HG03442 (cell line): ENCODE results near the gene F2R.
"Not testable (repeated sequence)": the region's sequence is repeated elsewhere in the genome, so short reads cannot be mapped to it uniquely, and the experiment has no call there.

ENCODE experiments used
- ATAC-seq: cut with Tn5 transposase; IDR thresholded peaks from one replicate; pipeline ENCODE4 v1.9.1; 2021; ENCODE audit warnings: mild to moderate bottlenecking, moderate library complexity; ENCODE audit not compliant: unreplicated experiment

F2R gene

GRCh38 chr5:76717222-76718083 lies 1.5 kb downstream of the F2R start:
- ATAC-seq, result no peak

DNA sequence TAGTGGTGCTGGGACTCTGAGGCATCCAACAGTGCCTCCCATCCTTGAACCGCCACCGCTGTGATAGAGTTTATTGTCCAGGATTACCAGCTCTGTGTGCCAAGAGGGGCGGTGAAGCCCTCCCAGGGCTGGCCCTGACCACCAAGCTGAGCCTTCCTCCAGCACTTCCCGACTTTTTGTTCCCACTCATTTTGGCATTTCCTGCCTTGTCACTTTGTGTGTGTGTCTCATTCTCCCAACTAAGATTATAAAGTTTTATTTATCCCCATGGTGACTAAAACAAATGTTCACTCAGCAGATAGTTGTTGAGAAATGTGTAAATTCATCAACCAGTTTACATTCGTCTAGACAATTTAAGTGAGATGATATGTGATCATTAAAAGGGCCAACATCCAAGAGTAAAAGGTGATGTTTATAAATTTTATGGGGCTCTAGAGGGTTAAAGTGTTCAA lies 2.5 kb downstream of the F2R start:
- no peak for ATAC-seq

DNA sequence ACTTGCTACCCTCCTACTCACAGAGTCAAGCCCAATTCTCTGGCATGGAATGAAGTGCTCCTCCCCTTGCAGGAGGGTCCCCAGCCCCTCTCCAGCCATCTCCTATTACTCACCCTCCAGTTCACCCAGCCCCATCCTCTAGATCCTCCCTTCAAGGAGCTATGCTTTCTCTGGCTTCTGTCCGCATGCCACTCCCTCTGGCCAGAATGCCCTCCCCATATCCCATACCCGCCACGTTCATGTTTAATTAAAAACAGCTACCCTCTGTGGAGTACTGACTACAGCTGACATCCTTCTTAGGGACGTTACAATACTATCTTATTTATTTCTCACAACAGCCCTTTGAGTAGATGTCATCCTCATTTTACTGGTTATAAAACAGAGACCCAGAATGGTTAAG lies 3.0 kb downstream of the F2R start:
- no peak for ATAC-seq

DNA sequence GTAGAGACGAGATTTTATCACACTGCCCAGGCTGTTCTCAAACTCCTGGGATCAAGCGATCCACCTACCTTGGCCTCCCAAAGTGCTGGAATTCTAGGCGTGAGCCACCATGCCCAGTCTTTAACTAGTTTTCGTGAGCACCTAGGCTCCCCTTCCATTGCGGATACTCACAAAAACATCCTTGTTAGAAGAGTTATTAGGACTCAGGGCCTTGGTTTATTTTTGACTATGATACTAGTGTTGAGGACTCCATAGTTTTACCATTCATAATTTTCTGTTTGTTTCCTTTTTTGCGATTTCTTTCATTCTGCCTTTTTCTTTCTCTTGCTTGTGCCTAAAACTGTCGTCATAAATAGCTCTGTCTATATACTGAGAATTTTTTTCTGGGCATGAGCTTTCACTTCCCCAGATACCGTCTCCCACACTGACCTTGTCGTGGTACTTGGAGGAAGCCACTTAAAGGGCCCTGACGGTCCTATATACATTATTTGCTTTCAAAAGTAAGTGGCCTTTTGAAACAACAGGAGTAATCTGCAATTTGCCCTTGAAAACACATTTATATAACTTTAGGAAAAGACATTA lies 5.2 kb downstream of the F2R start:
- peak; percentile 91 for ATAC-seq

DNA sequence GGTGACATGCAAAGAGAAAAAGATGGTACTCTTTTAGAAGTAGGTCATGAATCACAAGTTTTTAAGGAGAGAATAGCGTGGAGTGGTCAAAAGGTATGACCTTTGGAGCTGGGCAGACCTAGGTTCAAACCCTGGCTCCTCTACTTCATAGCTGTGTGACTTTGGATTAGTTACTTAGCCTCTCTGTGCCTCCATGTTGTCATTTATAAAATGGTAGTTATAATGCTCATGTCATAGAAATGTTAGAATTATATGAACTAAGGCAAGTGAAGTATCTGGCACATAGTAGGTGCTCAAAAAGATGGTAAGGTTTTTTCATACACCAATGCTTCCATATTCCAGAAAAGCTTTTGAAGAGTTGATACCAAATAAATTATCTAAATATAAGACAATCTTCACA lies 7.3 kb downstream of the F2R start:
- ATAC-seq, result no peak

DNA sequence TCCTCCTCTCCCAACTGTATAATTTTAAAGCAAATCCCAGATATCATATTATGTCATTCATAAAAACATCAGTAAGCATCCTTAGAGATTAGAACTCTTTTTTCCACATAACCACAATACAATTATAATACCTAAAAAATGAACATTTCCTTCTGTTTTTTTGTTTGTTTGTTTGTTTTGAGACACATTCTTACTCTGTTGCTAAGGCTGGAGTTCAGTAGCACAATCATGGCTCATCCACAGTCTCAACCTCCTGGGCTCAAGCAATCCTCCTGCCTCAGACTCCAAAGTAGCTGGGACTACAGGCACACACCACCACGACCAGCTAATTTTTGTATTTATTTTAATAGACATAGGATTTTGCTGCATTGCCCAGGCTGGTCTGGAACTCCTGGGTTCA lies 8.0 kb downstream of the F2R start:
- ATAC-seq, result no peak

DNA sequence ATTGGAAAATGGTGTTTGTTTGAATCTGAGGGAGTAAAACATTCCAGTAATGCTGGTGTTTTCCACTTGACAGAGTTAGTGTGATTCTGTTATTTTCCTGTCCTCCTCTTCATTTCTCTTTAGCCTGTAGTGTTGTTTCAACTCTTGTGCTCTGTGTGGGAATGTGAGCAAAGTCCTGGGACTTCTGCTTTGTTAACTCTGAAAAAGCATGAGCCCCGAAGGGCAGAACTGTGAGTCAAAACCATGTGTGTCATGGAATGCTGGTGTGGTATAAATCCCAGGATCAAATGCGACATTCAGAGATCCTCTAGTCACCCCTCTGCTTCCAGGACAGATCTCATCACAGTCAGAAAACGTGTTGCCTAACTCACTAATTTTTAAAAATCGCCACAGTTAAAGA lies 8.9 kb downstream of the F2R start:
- ATAC-seq, result no peak

- no peak for ATAC-seq
Measured at GRCh38 chr5:76728965-76729364, 13.0 kb downstream of the F2R start.

GRCh38 chr5:76729373-76730290 lies 13.7 kb downstream of the F2R start:
- ATAC-seq, result no peak

GRCh38 chr5:76732405-76733048 lies 16.6 kb downstream of the F2R start:
- ATAC-seq, result no peak

DNA sequence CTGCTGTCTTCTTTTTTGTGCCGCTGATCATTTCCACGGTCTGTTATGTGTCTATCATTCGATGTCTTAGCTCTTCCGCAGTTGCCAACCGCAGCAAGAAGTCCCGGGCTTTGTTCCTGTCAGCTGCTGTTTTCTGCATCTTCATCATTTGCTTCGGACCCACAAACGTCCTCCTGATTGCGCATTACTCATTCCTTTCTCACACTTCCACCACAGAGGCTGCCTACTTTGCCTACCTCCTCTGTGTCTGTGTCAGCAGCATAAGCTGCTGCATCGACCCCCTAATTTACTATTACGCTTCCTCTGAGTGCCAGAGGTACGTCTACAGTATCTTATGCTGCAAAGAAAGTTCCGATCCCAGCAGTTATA lies 17.1 kb downstream of the F2R start:
- ATAC-seq, result peak; percentile 66

DNA sequence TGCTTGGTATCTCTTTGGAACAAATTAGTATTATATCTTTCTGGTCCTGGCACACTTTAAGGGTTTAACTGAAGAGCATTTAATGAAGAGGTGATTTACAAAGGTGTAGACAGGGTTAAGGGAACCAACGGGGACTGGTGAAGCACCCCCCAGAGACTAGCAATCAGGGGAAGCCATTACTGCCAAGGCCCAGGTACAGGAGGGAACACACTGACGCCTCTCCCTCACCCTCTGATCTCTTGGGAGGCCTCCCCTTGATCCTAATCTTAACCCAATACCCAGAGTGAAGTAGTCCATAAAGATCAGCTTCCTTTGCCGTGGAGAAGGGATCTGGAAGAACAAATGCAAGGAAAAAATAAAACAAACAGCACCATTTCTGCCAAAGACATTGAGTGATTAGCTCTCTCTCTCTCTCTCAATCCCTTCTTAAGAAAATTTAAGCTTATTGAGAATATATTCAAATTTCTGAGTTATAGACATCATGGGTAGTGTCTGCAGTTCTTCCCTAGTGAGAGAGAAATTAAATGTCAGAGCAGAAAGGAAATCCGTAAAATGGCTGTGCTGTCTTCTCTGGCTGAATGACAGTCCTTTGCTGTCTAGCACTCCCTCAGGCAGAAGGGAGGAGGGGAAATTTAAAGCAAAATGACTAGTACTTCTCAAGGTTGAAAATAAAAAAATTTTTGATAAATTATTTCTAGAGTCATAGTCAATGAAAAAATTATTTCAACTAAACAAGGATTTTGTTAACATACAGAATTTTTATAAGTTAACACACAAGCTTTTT lies 20.0 kb downstream of the F2R start:
- no peak for ATAC-seq

GRCh38 chr5:76736679-76737556 lies 21.0 kb downstream of the F2R start:
- peak; percentile 23 for ATAC-seq

- no peak for ATAC-seq
Measured at GRCh38 chr5:76737846-76738245, 21.9 kb downstream of the F2R start.

- not testable (repeated sequence) for ATAC-seq
Measured at GRCh38 chr5:76741506-76741905, 25.6 kb downstream of the F2R start.

DNA sequence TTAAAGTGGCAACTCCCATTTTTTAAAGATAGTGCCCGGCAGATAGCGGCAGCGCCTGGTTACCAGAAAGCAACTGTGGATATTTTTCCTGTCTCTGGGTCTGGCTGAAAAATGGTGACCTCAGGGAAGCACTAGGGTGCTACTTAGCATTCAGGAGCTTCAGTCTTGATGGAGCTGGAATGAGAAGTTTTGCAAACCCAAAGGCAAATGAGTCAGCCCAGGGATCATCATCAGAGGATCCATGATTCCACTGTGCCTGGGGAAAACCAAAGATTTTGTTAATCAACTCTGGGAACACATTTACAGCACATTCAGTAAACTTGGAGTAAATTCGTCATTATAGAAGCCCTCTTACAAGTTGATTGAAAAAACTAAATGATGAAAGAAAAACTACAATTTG lies 26.7 kb downstream of the F2R start:
- no peak for ATAC-seq

GRCh38 chr5:76744632-76745031 lies 28.7 kb downstream of the F2R start:
- ATAC-seq, result no peak

- no peak for ATAC-seq
Measured at GRCh38 chr5:76745670-76746069, 29.7 kb downstream of the F2R start.

DNA sequence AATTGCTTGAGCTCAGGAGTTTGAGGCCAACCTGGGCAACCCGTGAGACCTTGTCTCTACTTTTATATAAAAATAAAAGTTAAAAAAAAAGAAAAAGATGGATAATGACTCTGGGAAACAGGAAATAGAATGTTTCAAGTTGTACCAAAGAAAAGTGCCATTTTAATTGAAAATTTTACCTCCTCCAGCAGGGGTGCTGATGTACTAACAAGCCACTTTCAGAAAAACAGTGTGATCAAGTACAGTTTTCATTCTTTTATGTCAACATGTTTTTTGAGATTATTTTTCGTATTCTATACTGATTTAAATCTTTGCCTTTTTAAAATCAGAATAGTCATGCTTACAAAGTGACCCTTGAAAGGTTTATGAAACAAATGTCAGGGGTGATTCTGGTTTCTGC lies 30.8 kb downstream of the F2R start:
- no peak for ATAC-seq
